IMR-90 (cell line): ENCODE results near the gene PDZD2. TPM values are rescaled to one million over a fixed set of nuclear protein-coding genes. Genes with fewer than 3 reads are reported as not detected.

Experiments used
- ATAC-seq: fragments of 200-7000 bp; cut with Tn5 transposase; 2 replicates; pipeline ENCODE4 v1.9.1; 2020; ENCODE audit warnings: low read depth, mild to moderate bottlenecking, moderate library complexity
- BruUV-seq: library from RNA; stranded (reverse); fragments of 400-500 nt; replicated peaks from 2 replicates; lab custom pipeline; 2021; lab: Mats Ljungman, UMichigan
- CTCF ChIA-PET: fragments of 300-600 bp; formaldehyde crosslinking; extraction: SDS; loops from one replicate; lab custom pipeline; 2021; ENCODE audit warnings: antibody characterized with exemption; lab: Yijun Ruan, JAX
- POLR2A ChIA-PET: fragments of 300-600 bp; sonication (Branson Sonifier 250); formaldehyde crosslinking; loops from one replicate; lab custom pipeline; 2022; ENCODE audit warnings: antibody characterized with exemption; ENCODE audit not compliant: unreplicated experiment; lab: Charles Lee
- DNase-seq: peaks from one replicate; pipeline ENCODE4 v3.0.0; 2013
- H2AFZ ChIP-seq: replicated peaks from 2 replicates; pipeline ENCODE3; 2013; ENCODE audit warnings: low read length, mild to moderate bottlenecking; ENCODE audit not compliant: poor library complexity
- H2AK5ac ChIP-seq: 2 replicates; pipeline ENCODE4 v1.6.1; 2013; ENCODE audit warnings: low read depth, low read length, inconsistent platforms
- H2AK9ac ChIP-seq: replicated peaks from 2 replicates; pipeline ENCODE3; 2013; ENCODE audit warnings: mild to moderate bottlenecking, low read depth, low read length, moderate library complexity; ENCODE audit not compliant: poor library complexity
- H2BK120ac ChIP-seq: 2 replicates; pipeline ENCODE4 v1.6.1; 2013; ENCODE audit warnings: low read depth, low read length, inconsistent platforms
- H2BK15ac ChIP-seq: 3 replicates; pipeline ENCODE4 v1.6.1; 2013; ENCODE audit warnings: low read depth, low read length, inconsistent platforms
- H2BK20ac ChIP-seq: 2 replicates; pipeline ENCODE4 v1.6.1; 2013; ENCODE audit warnings: low read depth, mild to moderate bottlenecking, inconsistent platforms, low read length, moderate library complexity
- H2BK5ac ChIP-seq: 2 replicates; pipeline ENCODE4 v1.6.1; 2013; ENCODE audit warnings: mild to moderate bottlenecking, low read depth, low read length, inconsistent platforms; ENCODE audit not compliant: poor library complexity, severe bottlenecking
- H3K14ac ChIP-seq: replicated peaks from 2 replicates; pipeline ENCODE4 v1.6.1; 2013; ENCODE audit warnings: low read depth, low read length, inconsistent platforms
- H3K18ac ChIP-seq: 2 replicates; pipeline ENCODE4 v1.6.1; 2013; ENCODE audit warnings: low read depth, low read length, control low read depth
- H3K23ac ChIP-seq: 2 replicates; pipeline ENCODE4 v1.6.1; 2013; ENCODE audit warnings: low read depth, low read length, inconsistent platforms
- H3K27ac ChIP-seq: 2 replicates; pipeline ENCODE4 v1.5.1; 2013; ENCODE audit warnings: mild to moderate bottlenecking, control low read depth, low read length; ENCODE audit not compliant: insufficient read depth
- H3K27me3 ChIP-seq: 2 replicates; pipeline ENCODE4 v1.6.1; 2013; ENCODE audit warnings: low read length; ENCODE audit not compliant: control insufficient read depth, insufficient read depth
- H3K36me3 ChIP-seq: 2 replicates; pipeline ENCODE4 v1.6.1; 2013; ENCODE audit warnings: low read length, mixed read lengths; ENCODE audit not compliant: control insufficient read depth, insufficient read depth
- H3K4ac ChIP-seq: 2 replicates; pipeline ENCODE4 v1.6.1; 2013; ENCODE audit warnings: low read depth, low read length, inconsistent platforms
- H3K4me1 ChIP-seq: 2 replicates; pipeline ENCODE4 v1.6.1; 2013; ENCODE audit warnings: low read length, mixed read lengths; ENCODE audit not compliant: control insufficient read depth, insufficient read depth
- H3K4me2 ChIP-seq: 2 replicates; pipeline ENCODE4 v1.6.1; 2013; ENCODE audit warnings: low read depth, mild to moderate bottlenecking, control low read depth, low read length, moderate library complexity
- H3K4me3 ChIP-seq: 2 replicates; pipeline ENCODE4 v1.5.1; 2013; ENCODE audit warnings: low read depth, mild to moderate bottlenecking, control low read depth, low read length, moderate library complexity; ENCODE audit not compliant: insufficient read depth
- H3K56ac ChIP-seq: 2 replicates; pipeline ENCODE4 v1.6.1; 2013; ENCODE audit warnings: low read length, inconsistent platforms; ENCODE audit not compliant: insufficient read depth; ENCODE audit errors: extremely low read depth
- H3K79me1 ChIP-seq, 2 experiments: 2 replicates each; pipeline ENCODE4 v1.6.1; 2013; ENCODE audit warnings: low read length in 2 of 2, inconsistent platforms in 1 of 2, low read depth in 1 of 2
- H3K9ac ChIP-seq: 2 replicates; pipeline ENCODE4 v1.6.1; 2013; ENCODE audit warnings: low read depth, low read length, control low read depth
- H3K9me1 ChIP-seq: 2 replicates; pipeline ENCODE4 v1.6.1; 2013; ENCODE audit warnings: low read length, inconsistent platforms; ENCODE audit not compliant: insufficient read depth
- H3K9me3 ChIP-seq: 2 replicates; pipeline ENCODE4 v1.6.1; 2013; ENCODE audit warnings: low read length; ENCODE audit not compliant: control insufficient read depth, insufficient read depth
- H4K20me1 ChIP-seq: 2 replicates; pipeline ENCODE4 v1.6.1; 2013; ENCODE audit warnings: low read length, inconsistent platforms; ENCODE audit not compliant: insufficient read depth
- H4K5ac ChIP-seq: 2 replicates; pipeline ENCODE4 v1.6.1; 2013; ENCODE audit warnings: mild to moderate bottlenecking, low read depth, low read length, control low read depth
- H4K8ac ChIP-seq, 2 experiments: 2 replicates each; pipeline ENCODE4 v1.6.1; 2013; ENCODE audit warnings: low read depth in 2 of 2, low read length in 2 of 2, control low read depth in 1 of 2, inconsistent platforms in 1 of 2
- H4K91ac ChIP-seq: 2 replicates; pipeline ENCODE4 v1.6.1; 2013; ENCODE audit warnings: low read depth, low read length, inconsistent platforms; ENCODE audit not compliant: insufficient read depth
- CEBPB ChIP-seq: IDR thresholded peaks from 2 replicates; pipeline ENCODE4 v1.6.1; 2012; ENCODE audit warnings: low read depth, low read length, improper control_type of control experiment
- CHD1 ChIP-seq: IDR thresholded peaks from 2 replicates; pipeline ENCODE4 v1.6.1; 2012; ENCODE audit warnings: low read depth, low read length, improper control_type of control experiment
- FOS ChIP-seq: fragments of 150-350 bp; IDR thresholded peaks from 2 replicates; pipeline ENCODE4 v1.6.1; 2016; ENCODE audit warnings: low read depth, low read length
- MAFK ChIP-seq: IDR thresholded peaks from 2 replicates; pipeline ENCODE4 v1.6.1; 2012; ENCODE audit warnings: low read depth, low read length, improper control_type of control experiment
- MXI1 ChIP-seq: IDR thresholded peaks from 2 replicates; pipeline ENCODE4 v1.6.1; 2012; ENCODE audit warnings: low read depth, mild to moderate bottlenecking, low read length, moderate library complexity, borderline replicate concordance
- RCOR1 ChIP-seq: IDR thresholded peaks from 2 replicates; pipeline ENCODE4 v1.6.1; 2012; ENCODE audit warnings: mild to moderate bottlenecking, low read length, improper control_type of control experiment; ENCODE audit not compliant: insufficient replicate concordance
- RFX5 ChIP-seq: IDR thresholded peaks from 2 replicates; pipeline ENCODE4 v1.8.0; 2012; ENCODE audit warnings: low read depth, mild to moderate bottlenecking, low read length, moderate library complexity
- SMC3 ChIP-seq: fragments of 150-350 bp; IDR thresholded peaks from 2 replicates; pipeline ENCODE4 v1.6.1; 2016; ENCODE audit warnings: low read depth, mild to moderate bottlenecking, antibody characterized with exemption, low read length, moderate library complexity
- WGBS, 2 experiments: methylation state at CpG; one replicate each; pipeline versions ENCODE4 v1.1.5 to v1.1.7; 2013; ENCODE audit warnings: missing lambda C conversion rate in 2 of 2; ENCODE audit not compliant: insufficient read length in 1 of 2; ENCODE audit errors: extremely low coverage in 2 of 2; 5-methylcytosine and 5-hydroxymethylcytosine counted together
- dilution Hi-C: fragments of 300-500 bp; cut with HindIII; formaldehyde crosslinking; loops from one replicate; pipeline ENCODE4 v1.14.3; 2018; ENCODE audit warnings: low sequenced_read_pairs; ENCODE audit not compliant: unreplicated experiment
- in situ Hi-C: fragments of 300-500 bp; cut with MboI; formaldehyde crosslinking; loops from 3 replicates; pipeline ENCODE4 v1.14.3; 2019; ENCODE audit warnings: low sequenced_read_pairs, inconsistent platforms, mixed read lengths
- intact Hi-C: fragments of 100-400 bp; cut with micrococcal nuclease; formaldehyde crosslinking; loops from 2 replicates; pipeline ENCODE4 v1.10.0; 2022
- polyA plus RNA-seq, 3 experiments: library from polyadenylated mRNA; depleted of rRNA; stranded (reverse); fragments of >200 nt; gene quantifications; 2 replicates each; pipeline ENCODE4 v1.2.3, GENCODE V29; 2012; ENCODE audit warnings: low replicate concordance in 1 of 3
- total RNA-seq: library from RNA; depleted of rRNA; stranded (reverse); fragments of >200 nt; gene quantifications from 2 replicates; pipeline ENCODE4 v1.2.3, GENCODE V29; 2012
- TF ChIP-seq, protein P1 (sequence below): fragments of 150-350 bp; IDR thresholded peaks from 2 replicates; pipeline ENCODE4 v1.6.1; 2016; ENCODE audit warnings: low read depth, mild to moderate bottlenecking, low read length, moderate library complexity, borderline replicate concordance

PDZD2 gene
- total and polyA plus RNA-seq, 2 of the 4 experiments (the other 2 are of a cell fraction), result under 0.01 to 0.02 TPM

DNA sequence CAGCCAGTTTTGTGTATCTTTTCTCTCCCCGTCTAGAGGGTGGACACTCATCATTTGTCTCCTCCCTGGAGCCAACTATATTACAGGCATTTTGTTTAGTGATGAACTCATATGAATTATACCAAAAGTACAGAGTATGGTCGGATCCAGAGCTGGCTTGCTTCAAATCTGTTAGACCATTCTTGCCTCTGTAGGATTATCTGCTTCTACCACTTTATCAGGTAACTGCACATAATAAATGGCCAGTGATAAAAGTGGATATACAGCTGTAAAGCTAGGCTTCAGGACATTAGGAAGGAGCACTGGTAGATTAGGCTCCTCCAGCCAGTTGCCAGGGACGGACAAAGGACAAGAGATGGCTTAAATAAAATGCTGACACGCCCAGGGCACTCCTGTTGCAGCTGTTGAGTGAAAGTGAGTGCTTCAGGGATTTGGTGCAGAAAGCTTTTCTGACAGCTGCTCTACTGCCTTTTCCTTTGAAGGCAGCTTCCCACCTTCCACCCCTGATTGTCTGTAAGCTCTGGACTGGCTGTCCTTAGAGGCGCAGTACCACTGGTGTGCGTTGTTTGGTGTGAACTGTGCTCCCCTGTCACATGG lies 259.2 kb downstream of the PDZD2 start:
- H3K36me3 ChIP-seq, result no peaks in the 10 kb centered on the region
- intact Hi-C loops, result no loop called here

More for the DNA sequence above, 259.2 kb downstream of the PDZD2 start:
- Histone ChIP-seq H4K20me1 (no peaks in the 10 kb centered on the region), H3K79me1 (no peaks in the 10 kb centered on the region), H3K9ac (no peak overlapping the region), H2BK120ac (no peak overlapping the region), H2AFZ (no peak overlapping the region), H4K91ac (no peak overlapping the region), H3K23ac (no peak overlapping the region), H2AK9ac (no peak overlapping the region), H3K9me1 (no peaks in the 10 kb centered on the region), H2AK5ac (no peak overlapping the region), H2BK15ac (no peak overlapping the region), H3K27me3 (peaks cover 29% of the 10 kb centered on the region), H2BK5ac (no peak overlapping the region), H4K5ac (no peak overlapping the region), H3K18ac (no peak overlapping the region), H3K4me2 (no peak overlapping the region), H3K27ac (no peak overlapping the region), H2BK20ac (no peak overlapping the region), H3K9me3 (no peaks in the 10 kb centered on the region), H3K56ac (no peak overlapping the region; the same call in 1 of the 2 replicates), H3K14ac (no peak overlapping the region), H3K4me3 (no peak overlapping the region), H3K4me1 (no peaks in the 10 kb centered on the region), H4K8ac (no peak overlapping the region), H3K4ac (no peak overlapping the region)
- 17% methylated on average over 1 of the region's 6 CpGs; no CpG with 5 or more reads in 1 of the 2 experiments for WGBS, 2 experiments
- dilution Hi-C loops (no loop called here), in situ Hi-C loops (no loop called here)
- CTCF ChIA-PET, result interaction anchor here (1.1 kb wide), 1 partner anchor 49 kb away, joined by 3 read pairs; no protein-coding TSS in a partner anchor
- no TSS peak for BruUV-seq
- ATAC-seq (no peak), DNase-seq (no peak)
- POLR2A ChIA-PET, result no interaction called here
- TF ChIP-seq FOS (no peak), SMC3 (no peak), CHD1 (no peak), MXI1 (no peak), RFX5 (no peak), CEBPB (no peak), MAFK (no peak), RCOR1 (no peak)
- TF ChIP-seq, protein P1, sequence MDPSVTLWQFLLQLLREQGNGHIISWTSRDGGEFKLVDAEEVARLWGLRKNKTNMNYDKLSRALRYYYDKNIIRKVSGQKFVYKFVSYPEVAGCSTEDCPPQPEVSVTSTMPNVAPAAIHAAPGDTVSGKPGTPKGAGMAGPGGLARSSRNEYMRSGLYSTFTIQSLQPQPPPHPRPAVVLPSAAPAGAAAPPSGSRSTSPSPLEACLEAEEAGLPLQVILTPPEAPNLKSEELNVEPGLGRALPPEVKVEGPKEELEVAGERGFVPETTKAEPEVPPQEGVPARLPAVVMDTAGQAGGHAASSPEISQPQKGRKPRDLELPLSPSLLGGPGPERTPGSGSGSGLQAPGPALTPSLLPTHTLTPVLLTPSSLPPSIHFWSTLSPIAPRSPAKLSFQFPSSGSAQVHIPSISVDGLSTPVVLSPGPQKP, result no peak
